GM19240 (cell line): ENCODE data around the gene SEC61B.
"Not testable (repeated sequence)": the region's sequence is repeated elsewhere in the genome, so short reads cannot be mapped to it uniquely, and the experiment has no call there.

Experiments used
- DNase-seq: peaks from one replicate; pipeline ENCODE4 v3.0.0; 2011; ENCODE audit warnings: low spot score; ENCODE audit not compliant: insufficient read length

SEC61B gene

DNA sequence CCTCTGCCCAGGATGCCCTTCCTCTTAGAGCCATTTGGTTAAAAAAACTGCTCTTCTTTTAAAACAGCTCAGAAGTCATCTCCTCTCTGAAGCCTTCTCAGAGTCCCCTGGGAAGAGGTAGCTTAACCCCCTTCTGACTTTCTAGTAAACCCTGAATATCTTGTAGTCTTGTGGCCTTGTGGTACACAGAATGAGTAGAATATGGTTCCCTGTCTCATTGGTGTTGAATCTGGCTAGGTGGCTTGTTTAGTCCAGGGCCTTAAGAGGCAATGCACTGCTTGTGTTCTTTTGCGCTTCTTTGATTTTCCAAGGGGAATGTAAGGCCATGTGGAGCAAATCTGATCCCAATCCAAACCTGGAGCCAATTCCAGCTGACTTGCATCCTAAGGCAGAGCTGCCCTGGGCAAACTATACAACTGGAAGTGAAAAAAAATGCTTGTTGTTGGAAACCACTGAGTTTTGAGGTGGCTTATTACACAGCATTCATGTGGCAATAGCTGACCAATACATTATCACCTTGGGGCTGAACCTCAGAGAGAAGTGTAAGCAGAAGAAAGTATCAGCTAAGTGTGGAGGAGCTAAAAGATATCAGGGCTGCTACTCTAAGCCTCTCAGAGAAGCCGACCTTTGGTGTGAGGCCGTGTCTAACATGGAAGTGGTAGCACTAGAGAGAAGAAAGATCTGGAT, 31.3 kb upstream of the SEC61B start:
- DNase-seq = no peak

DNA sequence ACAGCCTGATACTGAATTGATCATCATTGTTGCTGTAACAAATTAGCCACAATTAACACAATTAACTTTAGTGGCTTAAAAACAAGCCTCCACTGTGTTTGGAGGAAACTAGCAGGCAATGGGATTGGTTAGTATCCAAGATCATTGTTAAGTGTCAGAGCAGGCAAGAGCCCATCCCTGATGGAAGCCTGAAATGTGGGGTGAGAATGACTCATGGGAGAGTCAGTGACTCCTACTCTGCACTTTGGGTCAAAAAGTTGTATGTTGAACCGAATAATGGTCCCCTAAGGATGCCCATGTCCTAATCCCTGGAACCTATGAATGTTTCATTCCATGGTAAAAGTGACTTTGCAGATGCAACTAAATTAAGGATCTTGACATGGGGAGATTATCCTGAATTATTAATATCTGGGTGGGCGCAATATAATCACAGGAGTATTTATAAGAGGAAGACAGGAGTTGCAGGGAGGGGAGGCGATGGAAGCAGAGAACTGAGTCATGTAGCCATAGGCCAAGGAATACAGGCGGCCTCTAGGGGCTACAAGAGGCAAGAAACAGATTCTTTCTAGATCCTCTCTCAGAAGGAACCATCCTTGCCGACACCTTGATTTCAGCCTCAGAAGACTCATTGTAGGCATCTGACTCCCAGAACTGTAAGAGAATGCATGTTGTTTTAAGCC, 29.2 kb upstream of the SEC61B start:
- no peak for DNase-seq

DNA sequence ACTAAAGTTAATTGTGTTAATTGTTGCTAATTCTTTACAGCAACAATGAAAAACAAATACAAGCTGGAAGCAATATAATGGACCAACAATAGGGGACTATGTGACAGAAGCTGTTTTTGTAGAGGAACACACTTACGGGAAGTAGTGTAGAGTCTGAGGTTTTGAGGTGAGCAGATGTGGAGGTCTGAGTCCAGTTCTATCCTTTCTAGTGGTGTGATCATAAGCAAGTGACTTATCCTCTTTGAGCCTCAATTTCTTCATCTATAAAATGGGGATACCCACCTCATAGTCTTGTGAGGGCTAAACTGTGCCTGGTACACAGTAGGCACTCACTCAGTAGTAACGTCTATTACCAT, 28.6 kb upstream of the SEC61B start:
- no peak for DNase-seq

DNA sequence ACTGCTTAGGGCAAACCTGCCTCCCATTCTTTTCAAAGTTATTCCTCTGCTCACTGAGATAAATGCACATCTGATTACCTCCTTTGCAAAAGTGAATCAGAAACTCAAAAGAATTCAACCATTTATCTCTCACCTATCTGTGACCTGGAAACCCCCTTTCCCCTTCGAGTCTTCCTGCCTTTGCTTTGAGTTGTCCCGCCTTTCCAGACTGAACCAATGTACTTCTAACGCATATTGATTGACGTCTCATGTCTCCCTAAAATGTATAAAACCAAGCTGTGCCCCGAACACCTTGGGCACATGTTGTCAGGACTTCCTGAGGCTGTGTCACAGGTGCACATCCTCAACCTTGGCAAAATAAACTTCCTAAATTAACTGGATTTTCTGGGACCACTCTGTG, 25.6 kb upstream of the SEC61B start:
- not testable (repeated sequence) for DNase-seq

DNA sequence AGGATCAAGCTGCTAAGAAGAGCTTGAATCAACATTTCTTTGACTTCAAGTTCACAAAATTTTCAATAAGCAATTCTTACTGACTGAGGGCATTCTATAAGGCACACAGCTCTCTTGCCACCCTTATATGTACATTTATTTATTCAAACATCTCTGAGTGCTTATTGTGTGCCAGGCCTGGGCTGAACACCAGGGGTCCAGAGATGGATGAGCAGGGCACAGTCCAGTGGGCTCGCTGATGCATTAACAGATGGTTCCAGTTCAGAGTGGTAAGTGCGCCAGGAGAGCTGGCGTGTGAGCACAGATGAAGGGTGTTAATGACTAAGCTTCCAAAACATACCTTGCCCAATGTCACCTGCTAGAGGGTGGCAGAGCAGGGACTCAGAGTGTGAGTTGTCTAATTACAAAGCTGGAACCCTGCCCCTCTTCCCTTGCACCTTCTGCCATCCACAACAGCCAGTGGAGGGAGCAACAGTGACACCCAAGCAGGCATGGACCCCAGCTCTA, 24.9 kb upstream of the SEC61B start:
- no peak for DNase-seq

DNA sequence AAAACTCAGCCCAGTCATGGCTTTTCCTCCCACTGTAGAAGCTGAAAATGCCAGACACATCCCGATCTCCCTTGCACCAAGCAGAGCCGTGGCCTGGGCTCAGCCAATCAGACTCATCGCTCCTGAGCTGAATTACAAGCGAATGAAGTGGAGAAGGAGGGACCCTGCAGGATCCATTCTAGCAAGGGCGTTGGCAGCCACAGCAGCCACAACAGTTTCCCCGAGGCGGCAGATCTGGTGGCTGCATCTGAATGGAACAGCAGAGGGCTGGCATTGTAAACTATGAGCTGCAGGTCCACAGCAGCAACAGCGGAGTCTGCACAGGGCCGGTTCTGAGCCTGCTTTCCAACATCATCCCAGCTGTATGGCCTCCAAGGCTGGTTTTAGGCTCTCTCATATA, 24.1 kb upstream of the SEC61B start:
- no peak for DNase-seq

DNA sequence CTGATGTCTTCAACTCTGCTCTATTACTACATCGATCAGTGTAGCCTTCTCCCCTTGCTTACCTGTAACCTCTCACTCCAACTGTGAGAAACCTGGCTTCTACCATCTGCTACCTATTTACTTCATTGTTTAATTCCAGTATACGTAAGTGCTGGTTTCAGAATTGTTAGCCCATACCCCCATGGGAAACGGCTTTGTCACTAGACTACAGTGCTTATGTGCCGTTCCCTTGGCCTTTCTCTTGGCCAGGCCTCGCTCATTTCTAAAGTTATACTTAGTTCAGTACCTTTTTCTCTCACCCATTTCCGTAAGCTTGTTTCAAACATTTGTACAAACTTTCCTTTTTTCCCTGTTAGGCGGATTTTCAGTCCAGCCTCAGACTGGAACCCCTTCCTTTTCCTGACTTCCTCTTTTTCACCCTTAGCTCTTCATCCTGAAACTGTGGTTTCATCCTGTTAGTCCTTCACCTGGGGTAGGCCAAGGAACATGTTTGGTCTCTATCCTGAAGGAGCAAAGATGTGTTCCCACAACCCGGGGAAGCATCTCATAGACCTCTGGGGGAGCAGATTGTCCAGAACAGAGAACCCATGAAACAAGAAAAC, 22.0 kb upstream of the SEC61B start:
- no peak for DNase-seq

DNA sequence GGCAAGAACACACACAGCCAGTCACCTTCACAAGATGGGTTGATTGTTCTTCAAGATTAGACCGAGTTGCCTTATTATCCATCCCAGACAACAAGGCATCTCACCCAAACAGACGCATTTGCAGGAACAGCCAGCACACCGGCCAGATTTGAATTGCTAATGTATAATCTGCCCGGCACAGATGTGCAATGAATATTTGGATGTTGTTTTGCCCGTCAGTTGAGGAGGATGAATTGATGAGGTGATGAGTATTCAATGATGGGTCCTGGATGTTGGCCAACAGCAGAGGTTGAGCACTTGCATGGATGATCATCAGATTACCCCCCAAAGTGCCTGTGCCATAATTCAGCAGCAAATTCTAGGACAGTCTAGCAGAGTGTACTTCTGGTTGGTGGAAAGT, 20.5 kb upstream of the SEC61B start:
- no peak for DNase-seq

DNA sequence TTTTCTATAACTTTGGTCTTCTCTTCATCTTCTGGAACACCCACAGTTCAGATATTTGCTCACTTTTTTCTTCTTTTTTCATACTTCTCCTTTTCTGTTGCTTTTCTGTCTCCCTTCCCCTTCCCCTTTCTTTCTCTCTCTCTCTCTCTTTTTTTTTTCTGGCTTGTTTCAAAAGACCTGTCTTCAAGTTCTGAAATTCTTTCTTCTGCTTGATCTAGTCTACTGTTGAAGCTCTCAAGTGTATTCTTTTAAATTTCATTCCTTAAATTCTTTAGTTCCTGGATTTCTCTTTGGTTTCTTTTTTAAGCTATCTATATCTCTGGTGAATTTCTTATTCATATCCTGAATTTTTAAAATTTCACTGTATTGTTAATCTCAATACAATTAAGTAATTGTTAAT, 11.5 kb upstream of the SEC61B start:
- no peak for DNase-seq

DNA sequence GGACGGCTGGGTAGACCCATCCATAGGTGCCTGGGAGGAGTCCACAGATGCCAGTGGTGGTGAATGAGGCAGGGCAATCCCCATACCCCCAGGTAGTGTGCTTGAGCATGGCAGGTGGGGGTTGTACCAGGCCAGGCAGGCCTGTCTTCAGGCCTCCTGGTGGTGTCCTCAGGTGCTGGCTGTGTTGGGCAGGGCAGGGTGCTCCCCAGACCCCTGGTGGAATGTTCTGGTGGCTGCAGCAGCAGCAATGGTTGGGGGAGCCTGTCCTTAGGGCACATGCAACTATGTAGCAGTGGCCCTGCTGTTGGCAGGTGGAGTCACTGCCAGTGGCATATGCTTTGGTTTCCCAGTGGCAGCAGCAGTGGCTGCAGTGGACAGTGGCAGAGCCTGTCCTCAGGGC, 10.3 kb upstream of the SEC61B start:
- no peak for DNase-seq

DNA sequence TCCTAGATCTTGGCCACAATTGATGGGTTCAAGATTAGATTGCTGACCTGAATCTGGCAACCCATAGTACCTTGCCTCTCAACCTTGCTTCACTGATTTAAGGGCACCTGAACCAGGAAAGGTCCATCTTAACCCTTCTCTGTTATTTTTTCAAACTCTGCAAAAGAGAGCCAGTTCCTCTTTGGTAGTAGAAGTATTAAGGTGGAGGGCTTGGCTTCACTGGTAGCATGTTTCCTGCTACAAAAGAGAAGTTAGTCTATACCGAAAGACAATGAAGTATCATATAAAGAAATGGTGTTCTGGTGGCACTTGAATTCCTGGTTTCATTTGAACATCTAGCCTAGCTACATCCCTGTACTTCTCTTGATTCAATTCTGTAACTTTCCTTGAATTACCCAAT, 8.9 kb upstream of the SEC61B start:
- no peak for DNase-seq

DNA sequence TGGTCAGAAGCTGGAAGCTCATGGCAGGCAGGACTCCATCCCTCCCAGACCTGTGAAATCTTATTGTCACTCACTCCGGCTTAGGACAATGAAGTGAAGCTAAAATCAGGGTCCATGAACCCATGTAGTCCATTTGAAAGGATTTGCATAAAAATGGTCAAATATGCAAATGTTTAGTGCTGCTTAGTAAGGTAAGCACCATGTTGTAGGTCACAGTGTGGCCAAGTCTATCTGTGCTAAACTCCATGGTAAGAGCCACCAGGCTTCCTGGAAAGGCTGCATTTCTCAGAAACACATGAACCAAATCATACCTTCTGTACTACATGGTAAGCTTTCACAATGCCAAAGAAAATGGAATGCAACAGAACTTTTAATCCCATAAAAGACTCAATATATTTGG, 6.0 kb upstream of the SEC61B start:
- no peak for DNase-seq

DNA sequence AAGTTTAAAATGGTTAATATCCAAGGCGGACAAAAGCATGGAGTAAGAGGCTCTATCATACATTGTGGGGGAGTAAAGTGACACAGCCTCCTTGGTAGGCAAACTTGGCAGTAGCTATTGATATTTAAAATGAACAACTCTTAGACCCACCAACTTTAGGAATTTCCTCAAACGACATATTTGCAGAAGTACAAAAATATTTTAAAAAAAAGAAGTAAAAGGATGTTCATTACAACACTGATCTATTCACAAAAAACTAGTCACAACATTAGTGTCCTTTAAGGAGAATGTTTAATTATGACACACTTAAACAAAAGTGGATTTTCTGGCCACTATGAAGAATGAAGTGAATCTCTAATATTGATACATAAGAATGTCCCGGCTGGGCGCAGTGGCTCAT, 2.1 kb upstream of the SEC61B start:
- DNase-seq = no peak

DNA sequence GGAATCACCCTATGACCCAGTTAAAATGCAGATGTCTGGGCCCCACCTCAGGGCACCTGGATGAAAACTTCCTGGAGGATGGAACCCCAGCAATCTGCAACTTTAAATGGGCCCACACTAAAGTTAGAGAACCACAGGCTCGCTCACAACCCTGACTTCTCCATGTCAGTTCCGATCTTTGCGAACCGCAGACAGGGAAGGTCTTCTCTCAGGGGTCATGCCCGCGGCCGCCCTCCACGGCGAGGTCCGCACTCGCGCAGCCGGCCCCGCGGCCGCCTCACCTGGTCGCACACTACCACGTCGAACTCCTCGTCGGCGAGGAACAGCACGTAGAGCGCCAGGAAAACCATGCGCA, 839 bp upstream of the SEC61B start:
- no peak for DNase-seq

DNA sequence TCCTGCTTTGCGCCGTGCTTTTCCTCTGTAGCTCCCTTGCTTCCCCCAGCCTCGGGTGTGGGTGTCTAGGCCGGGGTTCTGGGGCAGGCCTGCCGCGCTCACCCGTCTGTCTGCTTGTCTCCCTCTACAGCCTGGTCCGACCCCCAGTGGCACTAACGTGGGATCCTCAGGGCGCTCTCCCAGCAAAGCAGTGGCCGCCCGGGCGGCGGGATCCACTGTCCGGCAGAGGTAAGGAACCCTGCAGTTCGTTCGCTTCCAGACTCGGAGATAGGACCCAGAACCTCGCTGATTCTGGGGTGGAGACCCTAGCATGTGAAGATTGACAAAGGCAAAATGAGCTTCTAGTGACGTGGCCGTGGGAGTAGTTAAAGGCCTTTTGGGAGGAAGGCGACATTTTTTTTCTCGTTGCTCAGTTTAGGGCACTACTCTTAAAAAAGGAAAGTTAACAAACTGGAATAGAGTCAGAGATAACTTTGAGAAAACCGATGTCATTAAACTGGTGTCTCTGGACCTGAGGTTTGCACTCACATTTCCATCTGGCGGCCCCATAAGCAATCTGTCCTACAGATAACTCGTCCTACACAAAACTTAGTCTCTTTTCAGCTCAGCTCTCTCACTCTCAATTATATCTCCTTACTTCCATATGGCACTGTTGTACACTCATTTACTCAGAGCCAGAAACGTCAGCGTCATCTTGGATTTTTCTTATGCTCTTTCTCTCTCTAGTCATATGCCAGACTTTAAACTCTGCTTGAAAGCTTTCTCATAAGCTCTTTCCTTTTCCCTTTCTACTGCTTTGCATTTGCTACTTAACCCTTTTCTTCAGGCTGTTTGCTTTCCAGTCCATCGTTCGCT, 561 bp downstream of the SEC61B start:
- DNase-seq = no peak

DNA sequence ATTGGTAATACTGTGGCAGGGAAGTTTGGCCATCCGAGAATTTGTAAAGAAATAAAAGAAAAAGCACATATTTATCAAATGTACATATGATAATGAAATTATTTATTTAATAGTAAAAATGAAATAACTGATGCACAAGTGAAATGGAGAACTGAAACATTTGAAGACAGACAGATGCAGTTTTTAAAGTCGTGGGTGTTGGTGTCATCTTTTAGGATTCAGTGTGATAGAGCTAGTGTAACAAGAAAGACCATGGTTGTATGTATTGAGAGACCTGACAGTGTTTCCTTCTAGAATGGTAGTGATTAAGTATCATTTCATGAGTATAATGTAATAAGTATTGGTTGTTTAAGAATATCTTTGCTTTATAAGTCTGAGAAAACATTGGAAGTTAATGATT, 2.4 kb downstream of the SEC61B start:
- DNase-seq = no peak

DNA sequence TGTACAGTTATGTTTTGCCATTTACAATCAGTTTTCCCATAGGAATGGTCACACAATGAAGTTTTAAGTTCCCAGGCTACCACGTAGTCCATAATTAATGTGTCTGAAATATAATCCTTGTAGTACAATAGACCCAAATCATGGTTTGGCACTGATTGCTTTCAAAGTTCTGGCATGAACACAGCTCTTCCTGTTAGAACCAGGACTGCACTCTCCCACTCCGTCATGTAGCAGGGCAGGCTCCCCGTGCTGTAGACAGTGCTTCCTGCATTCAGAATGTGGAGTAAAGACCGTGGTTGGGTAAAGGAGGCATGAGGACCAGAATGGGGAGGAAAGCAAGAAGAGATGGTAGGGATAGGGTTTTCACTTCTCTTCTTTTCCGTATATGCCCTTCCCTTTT, 4.0 kb downstream of the SEC61B start:
- DNase-seq = no peak

DNA sequence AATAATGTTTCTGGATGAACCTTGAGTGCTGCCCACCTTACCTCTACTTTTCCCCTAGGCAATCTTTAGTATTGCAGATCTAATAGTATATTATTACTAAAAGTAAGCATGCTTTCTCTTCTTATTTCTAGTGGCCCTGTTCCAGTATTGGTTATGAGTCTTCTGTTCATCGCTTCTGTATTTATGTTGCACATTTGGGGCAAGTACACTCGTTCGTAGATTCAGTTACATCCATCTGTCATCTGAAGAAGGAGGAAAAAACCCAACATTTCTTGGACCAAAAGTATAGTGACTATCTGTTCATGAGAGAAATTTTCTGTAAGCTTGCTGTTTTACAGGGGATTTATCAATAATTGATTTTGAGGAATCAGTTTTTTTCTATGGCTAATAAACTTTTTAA, 8.1 kb downstream of the SEC61B start:
- no peak for DNase-seq

DNA sequence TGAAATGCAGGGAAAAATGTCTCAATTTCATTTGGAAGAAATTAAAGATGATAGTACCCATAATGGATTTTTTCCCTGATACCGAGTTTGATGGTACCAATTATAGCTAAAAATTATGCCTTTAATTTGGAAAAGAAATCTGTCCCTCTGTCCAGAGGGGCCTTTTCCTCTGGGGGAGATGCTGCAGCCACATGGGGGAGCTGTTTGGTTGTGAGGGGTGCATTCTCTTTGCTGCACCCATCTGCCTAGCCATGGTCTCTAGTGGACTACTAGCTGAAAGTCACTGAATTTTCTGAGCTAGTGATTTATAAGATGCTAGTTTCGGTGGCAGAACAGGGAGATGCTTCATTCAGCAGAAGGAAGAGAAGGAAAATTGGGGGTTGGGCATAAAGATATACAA, 9.6 kb downstream of the SEC61B start:
- no peak for DNase-seq

DNA sequence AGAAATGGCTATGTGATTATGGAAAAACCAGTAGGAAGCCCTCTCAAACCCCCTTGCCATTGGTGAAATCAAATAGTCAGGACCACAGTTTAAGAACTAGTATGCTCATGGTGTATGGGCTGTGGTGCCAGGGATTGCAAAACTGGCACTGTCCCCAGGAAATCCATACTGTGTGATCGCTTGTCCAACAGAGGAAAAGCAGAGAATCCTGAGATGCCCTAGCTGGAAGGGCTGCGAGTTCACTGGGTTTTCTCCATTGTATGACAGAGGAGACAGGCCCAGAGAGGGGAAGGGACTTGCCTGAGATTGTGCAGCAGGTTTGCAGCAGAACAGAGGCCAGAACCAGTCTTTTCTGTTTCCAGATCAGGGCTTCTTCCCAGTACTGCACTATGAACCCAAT, 12.5 kb downstream of the SEC61B start:
- DNase-seq = no peak

DNA sequence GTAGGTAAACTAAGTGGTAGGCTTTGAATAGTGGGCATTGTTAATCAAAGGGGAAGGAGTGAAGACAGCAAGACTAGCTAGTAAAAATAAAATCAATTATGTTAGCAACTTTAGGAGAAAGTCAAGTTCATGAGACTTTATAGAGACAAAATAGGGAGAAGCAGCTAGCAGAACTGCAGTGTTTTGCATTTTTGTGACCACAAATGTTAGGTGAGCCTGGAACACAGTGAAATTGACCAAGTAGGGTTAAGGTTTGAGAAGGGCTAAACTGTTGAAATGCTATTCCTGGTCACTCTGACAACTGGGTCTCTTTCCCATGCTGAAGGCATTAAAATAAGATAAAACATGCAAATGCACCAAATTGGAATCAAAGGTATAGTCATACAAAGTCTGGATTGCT, 13.0 kb downstream of the SEC61B start:
- no peak for DNase-seq
